IMR-90 (cell line): ENCODE measurements around the gene NCDN. TPM values are rescaled to one million over a fixed set of nuclear protein-coding genes. Genes with fewer than 3 reads are reported as not detected.
A peak's percentile ranks its signal among the peaks of the same experiment; 100 is the strongest.

Experiments
- ATAC-seq: fragments of 200-7000 bp; cut with Tn5 transposase; 2 replicates; pipeline ENCODE4 v1.9.1; 2020; ENCODE audit warnings: low read depth, mild to moderate bottlenecking, moderate library complexity
- BruUV-seq: library from RNA; stranded (reverse); fragments of 400-500 nt; replicated peaks from 2 replicates; lab custom pipeline; 2021; lab: Mats Ljungman, UMichigan
- CTCF ChIA-PET: fragments of 300-600 bp; formaldehyde crosslinking; extraction: SDS; loops from one replicate; lab custom pipeline; 2021; ENCODE audit warnings: antibody characterized with exemption; lab: Yijun Ruan, JAX
- POLR2A ChIA-PET: fragments of 300-600 bp; sonication (Branson Sonifier 250); formaldehyde crosslinking; loops from one replicate; lab custom pipeline; 2022; ENCODE audit warnings: antibody characterized with exemption; ENCODE audit not compliant: unreplicated experiment; lab: Charles Lee
- DNase-seq: peaks from one replicate; pipeline ENCODE4 v3.0.0; 2013
- H2AFZ ChIP-seq: replicated peaks from 2 replicates; pipeline ENCODE3; 2013; ENCODE audit warnings: low read length, mild to moderate bottlenecking; ENCODE audit not compliant: poor library complexity
- H2AK5ac ChIP-seq: 2 replicates; pipeline ENCODE4 v1.6.1; 2013; ENCODE audit warnings: low read depth, low read length, inconsistent platforms
- H2AK9ac ChIP-seq: replicated peaks from 2 replicates; pipeline ENCODE3; 2013; ENCODE audit warnings: mild to moderate bottlenecking, low read depth, low read length, moderate library complexity; ENCODE audit not compliant: poor library complexity
- H2BK120ac ChIP-seq: 2 replicates; pipeline ENCODE4 v1.6.1; 2013; ENCODE audit warnings: low read depth, low read length, inconsistent platforms
- H2BK15ac ChIP-seq: 3 replicates; pipeline ENCODE4 v1.6.1; 2013; ENCODE audit warnings: low read depth, low read length, inconsistent platforms
- H2BK20ac ChIP-seq: 2 replicates; pipeline ENCODE4 v1.6.1; 2013; ENCODE audit warnings: low read depth, mild to moderate bottlenecking, inconsistent platforms, low read length, moderate library complexity
- H2BK5ac ChIP-seq: 2 replicates; pipeline ENCODE4 v1.6.1; 2013; ENCODE audit warnings: mild to moderate bottlenecking, low read depth, low read length, inconsistent platforms; ENCODE audit not compliant: poor library complexity, severe bottlenecking
- H3K14ac ChIP-seq: replicated peaks from 2 replicates; pipeline ENCODE4 v1.6.1; 2013; ENCODE audit warnings: low read depth, low read length, inconsistent platforms
- H3K18ac ChIP-seq: 2 replicates; pipeline ENCODE4 v1.6.1; 2013; ENCODE audit warnings: low read depth, low read length, control low read depth
- H3K23ac ChIP-seq: 2 replicates; pipeline ENCODE4 v1.6.1; 2013; ENCODE audit warnings: low read depth, low read length, inconsistent platforms
- H3K27ac ChIP-seq: 2 replicates; pipeline ENCODE4 v1.5.1; 2013; ENCODE audit warnings: mild to moderate bottlenecking, control low read depth, low read length; ENCODE audit not compliant: insufficient read depth
- H3K27me3 ChIP-seq: 2 replicates; pipeline ENCODE4 v1.6.1; 2013; ENCODE audit warnings: low read length; ENCODE audit not compliant: control insufficient read depth, insufficient read depth
- H3K36me3 ChIP-seq: 2 replicates; pipeline ENCODE4 v1.6.1; 2013; ENCODE audit warnings: low read length, mixed read lengths; ENCODE audit not compliant: control insufficient read depth, insufficient read depth
- H3K4ac ChIP-seq: 2 replicates; pipeline ENCODE4 v1.6.1; 2013; ENCODE audit warnings: low read depth, low read length, inconsistent platforms
- H3K4me1 ChIP-seq: 2 replicates; pipeline ENCODE4 v1.6.1; 2013; ENCODE audit warnings: low read length, mixed read lengths; ENCODE audit not compliant: control insufficient read depth, insufficient read depth
- H3K4me2 ChIP-seq: 2 replicates; pipeline ENCODE4 v1.6.1; 2013; ENCODE audit warnings: low read depth, mild to moderate bottlenecking, control low read depth, low read length, moderate library complexity
- H3K4me3 ChIP-seq: 2 replicates; pipeline ENCODE4 v1.5.1; 2013; ENCODE audit warnings: low read depth, mild to moderate bottlenecking, control low read depth, low read length, moderate library complexity; ENCODE audit not compliant: insufficient read depth
- H3K56ac ChIP-seq: 2 replicates; pipeline ENCODE4 v1.6.1; 2013; ENCODE audit warnings: low read length, inconsistent platforms; ENCODE audit not compliant: insufficient read depth; ENCODE audit errors: extremely low read depth
- H3K79me1 ChIP-seq, 2 experiments: 2 replicates each; pipeline ENCODE4 v1.6.1; 2013; ENCODE audit warnings: low read length in 2 of 2, inconsistent platforms in 1 of 2, low read depth in 1 of 2
- H3K9ac ChIP-seq: 2 replicates; pipeline ENCODE4 v1.6.1; 2013; ENCODE audit warnings: low read depth, low read length, control low read depth
- H3K9me1 ChIP-seq: 2 replicates; pipeline ENCODE4 v1.6.1; 2013; ENCODE audit warnings: low read length, inconsistent platforms; ENCODE audit not compliant: insufficient read depth
- H3K9me3 ChIP-seq: 2 replicates; pipeline ENCODE4 v1.6.1; 2013; ENCODE audit warnings: low read length; ENCODE audit not compliant: control insufficient read depth, insufficient read depth
- H4K20me1 ChIP-seq: 2 replicates; pipeline ENCODE4 v1.6.1; 2013; ENCODE audit warnings: low read length, inconsistent platforms; ENCODE audit not compliant: insufficient read depth
- H4K5ac ChIP-seq: 2 replicates; pipeline ENCODE4 v1.6.1; 2013; ENCODE audit warnings: mild to moderate bottlenecking, low read depth, low read length, control low read depth
- H4K8ac ChIP-seq, 2 experiments: 2 replicates each; pipeline ENCODE4 v1.6.1; 2013; ENCODE audit warnings: low read depth in 2 of 2, low read length in 2 of 2, control low read depth in 1 of 2, inconsistent platforms in 1 of 2
- H4K91ac ChIP-seq: 2 replicates; pipeline ENCODE4 v1.6.1; 2013; ENCODE audit warnings: low read depth, low read length, inconsistent platforms; ENCODE audit not compliant: insufficient read depth
- BHLHE40 ChIP-seq: fragments of 150-350 bp; IDR thresholded peaks from 2 replicates; pipeline ENCODE4 v1.6.1; 2016; ENCODE audit warnings: mild to moderate bottlenecking, low read depth, low read length
- CEBPB ChIP-seq: IDR thresholded peaks from 2 replicates; pipeline ENCODE4 v1.6.1; 2012; ENCODE audit warnings: low read depth, low read length, improper control_type of control experiment
- CHD1 ChIP-seq: IDR thresholded peaks from 2 replicates; pipeline ENCODE4 v1.6.1; 2012; ENCODE audit warnings: low read depth, low read length, improper control_type of control experiment
- CTCF ChIP-seq: conservative IDR thresholded peaks from 2 replicates; pipeline ENCODE4 v1.5.1; 2012; ENCODE audit warnings: mild to moderate bottlenecking, low read depth, low read length, improper control_type of control experiment
- MAFK ChIP-seq: IDR thresholded peaks from 2 replicates; pipeline ENCODE4 v1.6.1; 2012; ENCODE audit warnings: low read depth, low read length, improper control_type of control experiment
- MAZ ChIP-seq: IDR thresholded peaks from 2 replicates; pipeline ENCODE4 v1.6.1; 2012; ENCODE audit warnings: low read depth, mild to moderate bottlenecking, low read length, improper control_type of control experiment, moderate library complexity, borderline replicate concordance
- MXI1 ChIP-seq: IDR thresholded peaks from 2 replicates; pipeline ENCODE4 v1.6.1; 2012; ENCODE audit warnings: low read depth, mild to moderate bottlenecking, low read length, moderate library complexity, borderline replicate concordance
- POLR2A ChIP-seq: IDR thresholded peaks from 2 replicates; pipeline ENCODE4 v1.6.1; 2012; ENCODE audit warnings: mild to moderate bottlenecking, low read depth, low read length
- RAD21 ChIP-seq: IDR thresholded peaks from 2 replicates; pipeline ENCODE4 v1.6.1; 2012; ENCODE audit warnings: low read length, improper control_type of control experiment
- RCOR1 ChIP-seq: IDR thresholded peaks from 2 replicates; pipeline ENCODE4 v1.6.1; 2012; ENCODE audit warnings: mild to moderate bottlenecking, low read length, improper control_type of control experiment; ENCODE audit not compliant: insufficient replicate concordance
- RFX5 ChIP-seq: IDR thresholded peaks from 2 replicates; pipeline ENCODE4 v1.8.0; 2012; ENCODE audit warnings: low read depth, mild to moderate bottlenecking, low read length, moderate library complexity
- SMC3 ChIP-seq: fragments of 150-350 bp; IDR thresholded peaks from 2 replicates; pipeline ENCODE4 v1.6.1; 2016; ENCODE audit warnings: low read depth, mild to moderate bottlenecking, antibody characterized with exemption, low read length, moderate library complexity
- USF2 ChIP-seq: fragments of 150-350 bp; IDR thresholded peaks from 2 replicates; pipeline ENCODE4 v1.6.1; 2017; ENCODE audit warnings: mild to moderate bottlenecking, antibody characterized with exemption, low read length, low read depth
- WGBS, 2 experiments: methylation state at CpG; one replicate each; pipeline versions ENCODE4 v1.1.5 to v1.1.7; 2013; ENCODE audit warnings: missing lambda C conversion rate in 2 of 2; ENCODE audit not compliant: insufficient read length in 1 of 2; ENCODE audit errors: extremely low coverage in 2 of 2; 5-methylcytosine and 5-hydroxymethylcytosine counted together
- dilution Hi-C: fragments of 300-500 bp; cut with HindIII; formaldehyde crosslinking; loops from one replicate; pipeline ENCODE4 v1.14.3; 2018; ENCODE audit warnings: low sequenced_read_pairs; ENCODE audit not compliant: unreplicated experiment
- in situ Hi-C: fragments of 300-500 bp; cut with MboI; formaldehyde crosslinking; loops from 3 replicates; pipeline ENCODE4 v1.14.3; 2019; ENCODE audit warnings: low sequenced_read_pairs, inconsistent platforms, mixed read lengths
- intact Hi-C: fragments of 100-400 bp; cut with micrococcal nuclease; formaldehyde crosslinking; loops from 2 replicates; pipeline ENCODE4 v1.10.0; 2022
- polyA plus RNA-seq, 3 experiments: library from polyadenylated mRNA; depleted of rRNA; stranded (reverse); fragments of >200 nt; gene quantifications; 2 replicates each; pipeline ENCODE4 v1.2.3, GENCODE V29; 2012; ENCODE audit warnings: low replicate concordance in 1 of 3
- total RNA-seq: library from RNA; depleted of rRNA; stranded (reverse); fragments of >200 nt; gene quantifications from 2 replicates; pipeline ENCODE4 v1.2.3, GENCODE V29; 2012

Gene NCDN
- total and polyA plus RNA-seq, 2 of the 4 experiments (the other 2 are of a cell fraction), result 10.0 to 38.8 TPM

- TF ChIP-seq BHLHE40, result no peak
These were observed 10.5 kb downstream of the NCDN start (continued) for GRCh38 chr1:35567947-35568558.

GRCh38 chr1:35568975-35569395 lies 11.4 kb downstream of the NCDN start:
- Histone ChIP-seq H2BK5ac (no peak overlapping the region), H2AK5ac (no peak overlapping the region), H3K4me3 (no peak overlapping the region), H3K79me1 (peaks cover 0 to 7% of the 10 kb centered on the region in 2 experiments; a peak in 1 of 4 replicates), H3K36me3 (peaks cover 17% of the 10 kb centered on the region), H3K14ac (no peak overlapping the region), H4K5ac (no peak overlapping the region), H2BK120ac (no peak overlapping the region), H3K23ac (no peak overlapping the region), H3K9me3 (no peaks in the 10 kb centered on the region), H2AFZ (no peak overlapping the region), H2BK15ac (no peak overlapping the region), H3K56ac (no peak overlapping the region), H4K8ac (no peak overlapping the region), H2BK20ac (no peak overlapping the region), H3K27me3 (peaks cover 19% of the 10 kb centered on the region), H3K9ac (no peak overlapping the region), H3K4me1 (no peaks in the 10 kb centered on the region; the same call in 1 of the 2 replicates), H3K9me1 (no peaks in the 10 kb centered on the region), H3K27ac (no peak overlapping the region), H4K20me1 (peaks cover 16% of the 10 kb centered on the region), H2AK9ac (peak overlapping the region; percentile 34), H3K18ac (no peak overlapping the region), H3K4me2 (no peak overlapping the region), H4K91ac (no peak overlapping the region), H3K4ac (no peak overlapping the region)
- in situ Hi-C loops (loop anchor here (5.0 to 10.0 kb wide), 2 partner anchors 158 to 374 kb away; partner anchors contain the start of gene SFPQ), intact Hi-C loops (loop anchor here (1.0 kb wide), 3 partner anchors 146 to 205 kb away; no protein-coding TSS in a partner anchor), dilution Hi-C loops (no loop called here)
- ATAC-seq, result peak; percentile 68
- WGBS, 2 experiments, result 100% methylated on average over 1 of the region's 4 CpGs; no CpG with 5 or more reads in 1 of the 2 experiments
- POLR2A ChIA-PET, result interaction anchor here (0.6 kb wide), 2 partner anchors 20 to 146 kb away, joined by 3 to 6 read pairs; no protein-coding TSS in a partner anchor
- CTCF ChIA-PET, result interaction anchor here (0.8 to 2.4 kb wide), 11 partner anchors 11 to 204 kb away, joined by 3 to 10 read pairs (median 5); partner anchors contain the start of genes CLSPN, KIAA0319L and NCDN
- peak; percentile 60 for DNase-seq
- no TSS peak for BruUV-seq
- TF ChIP-seq MAZ, result no peak
- TF ChIP-seq SMC3, result peak; percentile 93
- TF ChIP-seq USF2, result no peak
- no peak for TF ChIP-seq BHLHE40
- TF ChIP-seq RCOR1, result no peak
- TF ChIP-seq CTCF, result peak; percentile 82
- no peak for TF ChIP-seq RFX5
- TF ChIP-seq RAD21, result peak; percentile 87
- peak; percentile 43; the same call in 1 of the 2 replicates for TF ChIP-seq POLR2A
- TF ChIP-seq MXI1, result no peak
- TF ChIP-seq CEBPB, result no peak
- no peak for TF ChIP-seq MAFK
- no peak for TF ChIP-seq CHD1
